ENCODE measurements around the gene GABARAPL2.
A peak's percentile ranks its signal among the peaks of the same experiment; 100 is the strongest.
"Not testable (repeated sequence)": the region's sequence is repeated elsewhere in the genome, so short reads cannot be mapped to it uniquely, and the experiment has no call there.

The GABARAPL2 gene

DNA sequence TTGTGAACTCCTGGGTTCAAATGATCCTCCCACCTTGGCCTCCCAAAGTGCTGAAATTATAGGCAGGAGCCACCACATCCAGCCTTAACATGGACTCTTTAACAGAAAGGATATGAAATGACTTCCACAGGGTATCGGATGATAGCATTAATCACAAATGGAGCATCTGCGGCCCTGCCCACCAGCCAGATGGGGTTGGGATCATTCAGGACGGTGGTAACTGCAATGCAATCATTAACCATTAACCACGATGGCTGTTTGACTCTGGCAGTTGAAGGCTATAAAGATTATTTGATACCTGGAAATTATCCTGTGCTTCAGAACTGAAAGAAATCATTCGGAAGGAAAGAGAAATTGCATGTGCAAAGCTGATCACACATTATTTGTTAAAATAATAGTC lies 24.9 kb upstream of the GABARAPL2 start:
- Mint-ChIP-seq H3K27me3 (no peaks in the 10 kb centered on the region), H3K4me1 (ENCODE audit: low read depth) (no peaks in the 10 kb centered on the region), H3K27ac (no peak overlapping the region), H3K36me3 (peaks cover 2% of the 10 kb centered on the region), H3K4me3 (no peak overlapping the region), H3K9me3 (ENCODE audit: low read depth) (no peaks in the 10 kb centered on the region)

DNA sequence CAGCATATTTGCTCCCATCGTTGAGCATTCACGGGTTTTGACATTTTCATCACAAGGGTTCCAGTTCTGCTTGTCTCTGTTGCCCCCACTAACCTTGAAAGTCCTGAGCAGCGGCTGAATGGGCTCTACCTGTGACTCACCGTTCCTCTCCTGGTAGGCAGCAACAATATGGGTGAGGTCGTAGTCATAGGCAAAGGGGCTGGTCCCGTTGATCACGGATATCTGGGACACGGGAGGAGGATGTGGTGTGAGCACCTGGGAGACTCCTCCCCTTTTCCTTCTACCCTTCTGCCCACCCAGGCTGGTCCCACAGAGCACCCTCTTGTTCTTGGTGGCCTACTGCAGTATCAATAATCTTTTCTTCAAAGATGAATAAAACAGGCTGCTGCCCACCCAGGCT lies 23.7 kb upstream of the GABARAPL2 start:
- not testable (repeated sequence) for H3K9me3 Mint-ChIP-seq (ENCODE audit: low read depth); H3K27me3 Mint-ChIP-seq; H3K4me1 Mint-ChIP-seq (ENCODE audit: low read depth); H3K36me3 Mint-ChIP-seq; H3K27ac Mint-ChIP-seq; H3K4me3 Mint-ChIP-seq

DNA sequence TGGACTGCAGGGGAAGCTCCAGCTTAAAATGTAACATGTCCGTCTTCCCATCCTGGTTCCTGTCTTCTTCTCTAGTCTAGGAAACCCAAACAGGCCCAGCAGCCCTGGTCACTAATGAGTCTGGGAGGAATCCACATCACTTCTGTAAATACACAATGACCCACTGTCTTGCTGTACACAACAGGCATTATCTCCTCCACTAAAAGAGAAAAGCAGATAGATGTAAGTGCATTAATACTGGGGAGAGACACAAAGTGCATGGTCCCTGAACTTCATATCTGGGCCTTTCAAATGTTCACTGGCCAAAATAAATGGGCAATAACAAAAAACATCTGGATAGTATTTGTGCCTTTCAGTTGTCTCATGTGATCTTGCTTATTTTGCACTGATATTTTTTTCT lies 20.3 kb upstream of the GABARAPL2 start:
- H3K9me3 Mint-ChIP-seq (ENCODE audit: low read depth); H3K27ac Mint-ChIP-seq; H3K4me3 Mint-ChIP-seq; H3K27me3 Mint-ChIP-seq; H3K36me3 Mint-ChIP-seq; H3K4me1 Mint-ChIP-seq (ENCODE audit: low read depth): not testable (repeated sequence)

DNA sequence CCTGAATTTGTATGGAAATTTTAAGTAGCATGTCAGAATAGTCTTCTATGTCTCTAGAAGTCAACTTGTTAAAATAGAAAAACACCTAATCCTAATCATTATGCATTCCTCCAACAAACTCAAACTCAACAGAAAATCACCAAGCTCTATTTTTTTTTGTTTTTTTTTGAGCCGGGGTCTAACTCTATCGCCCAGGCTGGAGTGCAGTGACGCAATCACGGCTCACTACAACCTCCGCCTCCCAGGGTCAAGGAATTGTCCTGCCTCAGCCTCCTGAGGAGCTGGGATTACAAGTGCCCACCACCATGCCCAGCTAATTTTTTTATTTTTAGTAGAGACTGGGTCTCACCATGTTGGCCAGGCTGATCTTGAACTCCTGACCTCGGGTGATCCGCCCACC lies 19.9 kb upstream of the GABARAPL2 start:
- Mint-ChIP-seq H3K9me3 (ENCODE audit: low read depth) (no peaks in the 10 kb centered on the region), H3K27ac (no peak overlapping the region), H3K27me3 (no peaks in the 10 kb centered on the region), H3K4me3 (no peak overlapping the region), H3K36me3 (peaks cover 3% of the 10 kb centered on the region), H3K4me1 (ENCODE audit: low read depth) (no peaks in the 10 kb centered on the region)

DNA sequence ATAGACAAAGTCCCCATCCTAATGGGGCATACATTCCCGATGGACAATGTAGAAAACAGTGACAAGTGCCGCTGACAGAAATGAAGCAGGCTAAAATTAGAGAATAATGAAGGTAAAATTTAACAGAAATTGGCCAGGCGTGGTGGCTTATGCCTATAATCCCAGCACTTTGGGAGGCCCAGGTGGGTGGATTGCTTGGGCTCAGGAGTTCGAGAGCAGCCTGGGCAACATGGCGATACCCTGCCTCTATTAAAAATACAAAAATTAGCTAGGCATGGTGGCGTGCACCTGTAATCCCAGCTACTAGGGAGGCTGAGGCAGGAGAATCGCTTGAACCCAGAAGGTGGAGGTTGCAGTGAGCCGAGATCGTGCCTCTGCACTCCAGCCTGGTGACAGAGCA lies 17.7 kb upstream of the GABARAPL2 start:
- H3K36me3 Mint-ChIP-seq; H3K27ac Mint-ChIP-seq; H3K4me3 Mint-ChIP-seq; H3K27me3 Mint-ChIP-seq; H3K4me1 Mint-ChIP-seq (ENCODE audit: low read depth); H3K9me3 Mint-ChIP-seq (ENCODE audit: low read depth): not testable (repeated sequence)

DNA sequence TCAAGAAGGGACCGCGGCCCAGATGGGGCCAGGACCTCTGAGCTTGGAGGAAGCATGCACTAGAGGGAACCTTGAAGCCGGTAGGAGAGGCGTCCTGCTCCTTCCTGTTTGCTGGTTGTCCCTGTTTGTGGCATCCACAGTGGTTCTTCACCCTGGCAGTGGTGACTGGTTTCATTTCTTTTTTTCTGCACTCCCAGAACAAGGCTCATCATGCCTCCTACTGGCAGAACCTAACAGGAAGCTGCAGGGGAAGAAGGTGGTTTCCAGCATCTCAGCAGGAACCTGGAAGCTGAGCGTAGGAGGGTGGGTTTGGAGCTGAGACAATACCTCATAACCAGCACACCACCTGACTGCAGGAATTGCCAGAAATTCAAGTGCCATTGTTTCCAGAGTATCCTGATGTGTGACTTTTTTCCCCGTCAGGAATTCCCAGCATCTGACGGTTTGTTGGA lies 15.9 kb upstream of the GABARAPL2 start:
- peaks cover 2% of the 10 kb centered on the region for H3K36me3 Mint-ChIP-seq
- H3K27ac Mint-ChIP-seq, result no peak overlapping the region
- no peaks in the 10 kb centered on the region for H3K9me3 Mint-ChIP-seq (ENCODE audit: low read depth)
- H3K4me1 Mint-ChIP-seq (ENCODE audit: low read depth), result peaks cover 1% of the 10 kb centered on the region
- H3K27me3 Mint-ChIP-seq, result peaks cover 11% of the 10 kb centered on the region
- H3K4me3 Mint-ChIP-seq, result no peak overlapping the region

DNA sequence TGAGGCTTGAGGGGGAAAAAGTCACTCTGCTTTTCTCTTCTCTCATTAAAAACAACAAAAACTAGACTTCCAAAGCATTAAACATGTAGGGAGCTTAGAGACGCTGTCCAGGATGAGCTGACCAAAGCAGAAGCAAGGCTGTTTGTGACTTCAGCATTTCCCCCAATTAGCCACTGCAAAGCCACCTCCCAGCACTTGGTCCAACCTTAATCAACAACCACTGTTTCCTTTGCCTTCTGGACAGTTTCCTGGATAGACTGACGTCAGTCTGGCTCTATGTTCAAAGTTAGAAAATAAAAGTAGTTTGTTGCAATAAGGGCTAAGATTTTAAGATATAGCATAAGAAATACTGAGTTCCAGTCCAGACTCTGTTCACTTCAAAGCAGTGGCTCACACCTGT lies 13.2 kb upstream of the GABARAPL2 start:
- H3K4me1 Mint-ChIP-seq (ENCODE audit: low read depth), result peaks cover 8% of the 10 kb centered on the region
- H3K27ac Mint-ChIP-seq, result no peak overlapping the region
- no peaks in the 10 kb centered on the region for H3K9me3 Mint-ChIP-seq (ENCODE audit: low read depth)
- H3K4me3 Mint-ChIP-seq, result no peak overlapping the region
- peaks cover 11% of the 10 kb centered on the region for H3K27me3 Mint-ChIP-seq
- H3K36me3 Mint-ChIP-seq, result peaks cover 2% of the 10 kb centered on the region

DNA sequence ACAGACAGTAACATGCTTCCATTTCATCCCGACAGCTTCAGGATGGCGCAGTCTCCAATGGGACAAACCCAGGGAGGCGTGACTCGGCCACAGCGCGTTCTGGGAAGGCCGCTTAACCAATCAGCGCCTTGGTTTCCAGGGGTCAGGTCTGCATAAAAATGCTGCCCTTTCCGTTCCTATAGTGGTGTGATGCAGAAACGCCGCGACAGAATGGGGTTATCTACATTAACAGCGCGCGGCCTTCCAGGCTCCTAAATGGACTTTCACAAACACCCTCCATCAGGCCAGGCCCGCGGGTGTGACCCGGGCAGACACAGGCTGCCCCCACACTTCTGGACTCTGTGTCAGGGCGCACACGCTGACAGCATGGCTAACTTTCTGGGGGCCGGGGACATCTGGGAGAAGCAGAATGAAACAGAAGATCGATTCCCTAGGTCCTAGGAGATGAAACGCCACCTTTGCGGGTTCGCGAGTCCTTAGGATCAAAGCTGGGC lies 10.9 kb upstream of the GABARAPL2 start:
- no peaks in the 10 kb centered on the region for H3K9me3 Mint-ChIP-seq (ENCODE audit: low read depth)
- peak overlapping the region; percentile 93 for H3K4me3 Mint-ChIP-seq
- H3K4me1 Mint-ChIP-seq (ENCODE audit: low read depth), result peaks cover 8% of the 10 kb centered on the region
- peak overlapping the region; percentile 70 for H3K27ac Mint-ChIP-seq
- no peaks in the 10 kb centered on the region for H3K36me3 Mint-ChIP-seq
- H3K27me3 Mint-ChIP-seq, result peaks cover 11% of the 10 kb centered on the region

DNA sequence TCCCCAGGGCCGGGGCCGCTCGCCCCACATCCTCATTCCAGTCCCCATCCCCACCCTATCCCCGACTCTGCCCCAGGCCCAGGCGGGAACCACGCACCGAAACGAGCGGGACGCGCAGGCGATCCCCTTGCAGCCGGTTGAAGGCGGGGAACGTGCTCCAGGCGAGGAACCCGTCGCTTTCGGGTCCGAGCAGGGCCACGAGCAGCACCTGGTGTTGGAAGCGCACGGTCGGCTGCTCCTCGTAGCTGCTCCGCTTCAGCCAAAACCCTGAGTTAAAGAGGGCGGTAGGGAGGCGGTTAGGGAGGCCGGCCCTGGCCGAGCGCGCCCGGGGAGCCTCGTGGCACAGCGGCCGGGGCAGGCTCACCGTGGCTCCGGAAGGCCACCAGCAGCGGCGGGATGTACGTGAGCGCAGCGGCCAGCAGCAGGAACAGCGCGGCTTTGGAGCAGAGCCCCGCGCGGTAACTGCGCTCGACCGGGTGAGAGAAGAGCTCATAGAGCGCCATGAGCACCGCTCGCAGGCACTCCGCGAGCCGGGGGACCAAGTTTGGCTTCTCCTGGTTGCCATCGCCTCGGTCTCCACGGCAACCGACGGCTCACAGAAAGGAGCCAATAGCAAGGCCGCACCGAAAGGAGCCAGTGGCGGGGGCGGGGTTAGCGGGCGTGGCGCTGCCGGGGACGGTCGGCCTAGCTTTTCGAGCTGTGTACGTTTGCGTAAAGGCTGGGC lies 10.3 kb upstream of the GABARAPL2 start, which contains the start of gene TMEM231:
Gene TMEM231, minus strand, starts transcription at position 546 of the 724 bp plus-strand sequence. Its CDS starts 43 bp downstream, at position 503.
- Mint-ChIP-seq H3K36me3 (no peaks in the 10 kb centered on the region), H3K9me3 (ENCODE audit: low read depth) (no peaks in the 10 kb centered on the region), H3K27ac (peak within 1 kb of the TSS; percentile 76), H3K4me1 (ENCODE audit: low read depth) (peaks cover 8% of the 10 kb centered on the region), H3K27me3 (peaks cover 11% of the 10 kb centered on the region), H3K4me3 (peak within 1 kb of the TSS; percentile 93)

DNA sequence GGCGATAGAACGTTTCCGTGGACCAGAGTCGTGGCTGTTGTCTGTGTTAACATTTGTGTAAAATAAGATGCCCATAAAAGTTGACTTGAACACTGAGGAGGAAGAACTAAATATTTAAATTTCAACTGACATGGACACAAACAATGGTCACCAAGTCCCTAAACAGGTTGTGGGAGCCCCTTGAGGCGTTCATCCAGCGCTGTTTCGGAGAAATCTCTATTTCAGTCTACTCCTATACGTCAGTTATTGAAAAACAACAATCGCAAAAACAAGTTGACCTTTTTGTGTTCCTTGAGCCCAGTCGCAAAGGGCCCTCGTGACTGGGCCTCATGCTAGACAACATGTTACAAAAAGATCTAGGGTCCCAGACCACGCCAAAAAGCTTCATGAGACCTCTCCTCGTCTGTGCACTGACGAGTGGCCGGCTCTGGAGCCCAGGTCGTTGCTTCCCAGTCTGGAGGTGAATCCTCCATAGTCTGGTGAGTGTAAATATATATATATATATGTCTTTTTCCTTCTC lies 9.7 kb upstream of the GABARAPL2 start:
- Mint-ChIP-seq H3K27me3 (peaks cover 11% of the 10 kb centered on the region), H3K9me3 (ENCODE audit: low read depth) (no peaks in the 10 kb centered on the region), H3K4me3 (peak overlapping the region; percentile 93), H3K4me1 (ENCODE audit: low read depth) (peaks cover 8% of the 10 kb centered on the region), H3K36me3 (no peaks in the 10 kb centered on the region), H3K27ac (peak overlapping the region; percentile 76)

DNA sequence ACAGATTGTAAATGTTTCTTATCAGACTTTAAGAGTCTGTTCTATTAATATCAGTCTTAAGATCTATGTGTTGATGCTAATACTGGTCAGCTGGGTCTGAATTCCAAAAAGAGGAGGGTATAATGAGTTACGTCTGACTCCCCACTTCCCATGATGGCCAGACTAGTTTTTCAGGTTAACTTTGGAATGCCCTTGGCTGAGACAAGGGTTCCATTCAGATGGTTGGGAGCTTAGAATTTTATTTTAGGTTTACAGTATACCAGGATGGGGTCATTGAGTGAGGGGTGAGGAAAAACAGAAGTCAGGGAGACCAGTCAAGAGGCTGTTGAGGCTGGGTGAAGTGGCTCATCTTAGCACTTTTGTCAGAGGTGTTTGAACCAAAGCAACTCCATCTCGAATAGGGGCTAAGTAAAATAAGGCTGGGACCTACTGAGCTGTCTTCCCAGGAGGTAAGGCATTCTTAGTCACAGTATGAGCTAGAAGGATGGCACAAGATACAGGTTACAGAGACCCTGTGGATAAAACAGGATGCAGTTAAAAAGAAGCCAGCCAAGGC lies 7.3 kb upstream of the GABARAPL2 start:
- peaks cover 4% of the 10 kb centered on the region for H3K27me3 Mint-ChIP-seq
- no peaks in the 10 kb centered on the region for H3K9me3 Mint-ChIP-seq (ENCODE audit: low read depth)
- no peak overlapping the region for H3K4me3 Mint-ChIP-seq
- peaks cover 8% of the 10 kb centered on the region for H3K4me1 Mint-ChIP-seq (ENCODE audit: low read depth)
- H3K27ac Mint-ChIP-seq, result no peak overlapping the region
- H3K36me3 Mint-ChIP-seq, result no peaks in the 10 kb centered on the region

DNA sequence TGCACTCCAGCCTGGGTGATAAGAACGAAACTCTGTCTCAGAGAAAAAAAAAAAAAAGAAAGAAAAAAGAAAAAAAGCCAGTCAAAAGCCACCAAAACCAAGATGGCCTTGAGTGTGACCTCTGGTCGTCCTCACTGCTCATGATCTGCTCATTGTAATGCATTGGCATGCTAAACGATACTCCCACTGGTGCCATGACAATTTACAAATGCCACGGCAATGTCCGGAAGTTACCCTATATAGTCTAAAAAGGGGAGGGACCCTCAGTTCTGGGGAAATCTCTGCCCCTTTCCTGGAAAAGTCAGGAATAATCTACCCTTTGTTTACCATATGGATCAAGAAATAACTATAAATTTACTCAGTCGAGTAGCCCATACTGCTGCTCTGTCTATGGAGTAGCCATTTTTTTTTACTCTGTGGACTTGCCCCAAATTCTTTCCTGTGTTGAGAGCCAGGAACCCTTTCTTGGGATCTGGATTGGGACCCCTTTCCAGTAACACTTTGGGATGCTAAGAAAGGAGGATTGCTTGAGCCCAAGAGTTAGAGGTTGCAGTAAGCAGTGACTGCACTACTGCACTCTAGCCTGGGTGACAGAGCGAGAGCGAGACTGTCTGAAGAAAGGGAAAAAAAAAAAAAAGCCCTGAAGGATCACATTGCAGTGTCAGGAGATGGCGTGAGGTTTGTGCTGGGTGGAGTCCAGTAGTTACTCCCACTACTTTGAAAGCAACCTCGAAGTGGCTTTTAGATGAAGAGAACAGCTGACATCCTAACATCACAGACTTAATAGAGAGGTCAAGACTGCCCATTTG lies 6.4 kb upstream of the GABARAPL2 start:
- Mint-ChIP-seq H3K36me3 (no peaks in the 10 kb centered on the region), H3K9me3 (ENCODE audit: low read depth) (no peaks in the 10 kb centered on the region), H3K27ac (no peak overlapping the region), H3K4me3 (no peak overlapping the region), H3K27me3 (peaks cover 2% of the 10 kb centered on the region), H3K4me1 (ENCODE audit: low read depth) (peaks cover 10% of the 10 kb centered on the region)

DNA sequence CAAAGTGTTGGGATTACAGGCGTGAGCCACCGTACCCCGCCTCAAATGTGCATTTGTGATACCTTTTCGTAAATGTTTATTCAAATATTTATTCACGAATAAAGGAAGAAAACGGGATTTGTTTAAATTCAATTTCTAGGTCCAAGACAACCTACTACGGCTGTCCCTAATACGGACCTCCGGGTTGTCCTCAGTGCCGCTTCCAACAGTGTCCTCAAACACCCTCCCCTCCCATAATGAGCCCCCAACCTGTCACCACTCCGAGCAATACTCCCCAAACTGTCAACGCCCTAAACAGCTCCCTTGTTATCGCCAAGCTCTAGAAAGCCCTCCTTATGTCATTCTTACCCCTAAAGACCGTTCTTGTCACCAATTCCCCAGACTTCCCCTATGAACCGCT lies 539 bp upstream of the GABARAPL2 start:
- Mint-ChIP-seq H3K4me3 (peak overlapping the region; percentile 96), H3K27me3 (peaks cover 2% of the 10 kb centered on the region), H3K4me1 (ENCODE audit: low read depth) (peaks cover 37% of the 10 kb centered on the region), H3K27ac (peak overlapping the region; percentile 95), H3K9me3 (ENCODE audit: low read depth) (no peaks in the 10 kb centered on the region), H3K36me3 (no peaks in the 10 kb centered on the region)

DNA sequence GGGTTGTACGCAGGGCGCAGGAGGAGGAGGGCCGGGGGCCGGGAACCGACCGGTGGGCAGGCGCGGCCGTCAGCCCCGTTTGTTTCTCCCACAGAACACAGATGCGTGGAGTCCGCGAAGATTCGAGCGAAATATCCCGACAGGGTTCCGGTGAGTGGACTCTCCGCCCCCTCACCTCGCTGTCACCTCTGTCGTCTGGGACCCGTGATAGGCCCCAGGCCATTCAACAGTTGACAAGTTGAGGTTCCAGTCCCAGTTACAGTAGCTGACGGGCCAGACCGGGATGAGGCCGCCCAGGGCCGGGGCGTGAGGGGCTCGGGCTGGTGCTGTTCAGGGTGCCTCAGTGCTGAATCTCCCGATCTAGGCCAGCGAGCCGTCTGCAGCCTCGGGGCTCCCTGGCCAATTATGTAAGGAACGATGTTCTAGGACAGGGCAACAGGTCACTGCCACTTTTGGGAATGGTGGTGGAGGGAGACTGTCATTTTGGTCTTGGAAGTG lies 628 bp downstream of the GABARAPL2 start:
- Mint-ChIP-seq H3K4me1 (ENCODE audit: low read depth) (peaks cover 40% of the 10 kb centered on the region), H3K36me3 (no peaks in the 10 kb centered on the region), H3K9me3 (ENCODE audit: low read depth) (no peaks in the 10 kb centered on the region), H3K4me3 (peak overlapping the region; percentile 96), H3K27ac (peak overlapping the region; percentile 66), H3K27me3 (peaks cover 2% of the 10 kb centered on the region)

DNA sequence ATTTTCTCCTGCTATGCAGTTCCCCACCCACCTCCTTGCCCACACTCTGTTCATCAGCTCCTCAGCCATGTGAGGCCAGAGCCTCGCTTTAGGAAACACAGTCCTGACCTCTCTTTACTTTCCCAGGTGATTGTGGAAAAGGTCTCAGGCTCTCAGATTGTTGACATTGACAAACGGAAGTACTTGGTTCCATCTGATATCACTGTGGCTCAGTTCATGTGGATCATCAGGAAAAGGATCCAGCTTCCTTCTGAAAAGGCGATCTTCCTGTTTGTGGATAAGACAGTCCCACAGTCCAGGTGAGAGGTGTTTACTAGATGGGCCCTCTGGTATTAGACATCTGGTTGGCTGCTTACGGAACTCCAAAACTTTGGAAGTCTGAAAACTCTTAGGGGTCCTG lies 1.7 kb downstream of the GABARAPL2 start:
- Mint-ChIP-seq H3K9me3 (ENCODE audit: low read depth) (no peaks in the 10 kb centered on the region), H3K36me3 (no peaks in the 10 kb centered on the region), H3K27me3 (no peaks in the 10 kb centered on the region), H3K4me1 (ENCODE audit: low read depth) (peaks cover 40% of the 10 kb centered on the region), H3K4me3 (peak overlapping the region; percentile 96), H3K27ac (no peak overlapping the region)
